Upper lobe of left lung (tissue), 4 donors: ENCODE measurements around the gene SRSF9.

Experiments
- EP300 ChIP-seq, 4 donors: sonication (generic); formaldehyde crosslinking; IDR thresholded peaks; one replicate each; pipeline ENCODE4 v1.5.1; 2017; ENCODE audit warnings: antibody characterized with exemption in 4 of 4, control low read depth in 2 of 4
- TF ChIP-seq, protein P1 (sequence below), 6 experiments: fragments of 450-650 bp in 4 of 6; fragments of 200-600 bp in 2 of 6; sonication (generic) in 2 of 6; IDR thresholded peaks; one replicate each; pipeline ENCODE4 v1.5.1; 2016 to 2019; ENCODE audit warnings: antibody characterized with exemption in 6 of 6

GRCh38 chr12:120488057-120488640 lies 18.6 kb upstream of the SRSF9 start:
- TF ChIP-seq, protein P1, sequence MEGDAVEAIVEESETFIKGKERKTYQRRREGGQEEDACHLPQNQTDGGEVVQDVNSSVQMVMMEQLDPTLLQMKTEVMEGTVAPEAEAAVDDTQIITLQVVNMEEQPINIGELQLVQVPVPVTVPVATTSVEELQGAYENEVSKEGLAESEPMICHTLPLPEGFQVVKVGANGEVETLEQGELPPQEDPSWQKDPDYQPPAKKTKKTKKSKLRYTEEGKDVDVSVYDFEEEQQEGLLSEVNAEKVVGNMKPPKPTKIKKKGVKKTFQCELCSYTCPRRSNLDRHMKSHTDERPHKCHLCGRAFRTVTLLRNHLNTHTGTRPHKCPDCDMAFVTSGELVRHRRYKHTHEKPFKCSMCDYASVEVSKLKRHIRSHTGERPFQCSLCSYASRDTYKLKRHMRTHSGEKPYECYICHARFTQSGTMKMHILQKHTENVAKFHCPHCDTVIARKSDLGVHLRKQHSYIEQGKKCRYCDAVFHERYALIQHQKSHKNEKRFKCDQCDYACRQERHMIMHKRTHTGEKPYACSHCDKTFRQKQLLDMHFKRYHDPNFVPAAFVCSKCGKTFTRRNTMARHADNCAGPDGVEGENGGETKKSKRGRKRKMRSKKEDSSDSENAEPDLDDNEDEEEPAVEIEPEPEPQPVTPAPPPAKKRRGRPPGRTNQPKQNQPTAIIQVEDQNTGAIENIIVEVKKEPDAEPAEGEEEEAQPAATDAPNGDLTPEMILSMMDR (IDR thresholded peaks at IDR 0.05): no peak
- no peak for TF ChIP-seq EP300 (IDR thresholded peaks at IDR 0.05)
